HG02588 (cell line): ENCODE data around the gene ATP5F1D.

Experiments used
- ATAC-seq: cut with Tn5 transposase; IDR thresholded peaks from one replicate; pipeline ENCODE4 v1.9.1; 2021; ENCODE audit warnings: mild to moderate bottlenecking, moderate library complexity; ENCODE audit not compliant: unreplicated experiment

Gene ATP5F1D

GRCh38 chr19:1220477-1220930, 21.0 kb upstream of the ATP5F1D start:
- no peak for ATAC-seq

GRCh38 chr19:1220976-1221903, 20.3 kb upstream of the ATP5F1D start:
- no peak for ATAC-seq

- ATAC-seq = no peak
These were observed 19.7 kb upstream of the ATP5F1D start for GRCh38 chr19:1221904-1222255.

GRCh38 chr19:1222394-1222793, 19.2 kb upstream of the ATP5F1D start:
- ATAC-seq = no peak

- ATAC-seq = no peak
These were observed 18.3 kb upstream of the ATP5F1D start for GRCh38 chr19:1223018-1223855.

- no peak for ATAC-seq
These were observed 17.3 kb upstream of the ATP5F1D start for GRCh38 chr19:1224047-1224825.

GRCh38 chr19:1224847-1225246, 16.7 kb upstream of the ATP5F1D start:
- no peak for ATAC-seq

GRCh38 chr19:1225440-1226226, 15.9 kb upstream of the ATP5F1D start:
- ATAC-seq = no peak

- no peak for ATAC-seq
These were observed 15.4 kb upstream of the ATP5F1D start for GRCh38 chr19:1226227-1226518.

GRCh38 chr19:1226522-1227303, 14.8 kb upstream of the ATP5F1D start:
- ATAC-seq = no peak

GRCh38 chr19:1227304-1228054, 14.1 kb upstream of the ATP5F1D start:
- no peak for ATAC-seq

- no peak for ATAC-seq
These were observed 13.2 kb upstream of the ATP5F1D start for GRCh38 chr19:1228161-1228957.

GRCh38 chr19:1229056-1229923, 12.3 kb upstream of the ATP5F1D start:
- no peak for ATAC-seq

- no peak for ATAC-seq
These were observed 11.4 kb upstream of the ATP5F1D start for GRCh38 chr19:1229924-1230782.

- no peak for ATAC-seq
These were observed 10.6 kb upstream of the ATP5F1D start for GRCh38 chr19:1230783-1231489.
